Measurements from ENCODE around the gene NUP214.
"Not testable (repeated sequence)": the region's sequence is repeated elsewhere in the genome, so short reads cannot be mapped to it uniquely, and the experiment has no call there.

DNA sequence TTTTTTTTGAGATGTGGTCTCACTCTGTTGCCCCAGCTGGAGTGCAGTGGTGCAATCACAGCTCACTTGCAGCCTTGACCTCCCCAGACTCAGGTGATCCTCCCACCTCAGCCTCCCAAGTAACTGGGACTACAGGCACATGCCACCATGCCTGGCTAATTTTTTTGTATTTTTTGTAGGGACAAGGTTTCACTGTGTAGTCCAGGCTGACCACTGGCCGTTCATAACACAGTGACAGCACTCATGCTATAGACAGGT is 145.6 kb downstream of the NUP214 start:
- not testable (repeated sequence) for TF ChIP-seq CTCF (IDR thresholded peaks at IDR 0.05); POLR2AphosphoS5 (IDR thresholded peaks at IDR 0.05; ENCODE audit: insufficient read depth in 1 of 2, low read depth in 1 of 2); POLR2A (IDR thresholded peaks at IDR 0.05)

Measured in vagina (tissue), 2 donors.